Inflammatory macrophage (primary cell): ENCODE data around the gene PTPRK.
"Not testable (repeated sequence)": the region's sequence is repeated elsewhere in the genome, so short reads cannot be mapped to it uniquely, and the experiment has no call there.

Experiments used
- DNase-seq, 2 donors: peaks; one replicate each; pipeline ENCODE4 v3.0.0-alpha.2; 2020 to 2022

PTPRK gene

GRCh38 chr6:128487746-128488145, 32.7 kb downstream of the PTPRK start:
- DNase-seq = peak in 1 of 2 donors; percentile 1

GRCh38 chr6:128487055-128487454, 33.3 kb downstream of the PTPRK start:
- no peak for DNase-seq

- not testable (repeated sequence) for DNase-seq
These were observed 33.8 kb downstream of the PTPRK start for GRCh38 chr6:128486580-128486979.

- no peak for DNase-seq
These were observed 36.8 kb downstream of the PTPRK start for GRCh38 chr6:128483472-128484135.

- no peak for DNase-seq
These were observed 37.8 kb downstream of the PTPRK start for GRCh38 chr6:128482642-128483041.

GRCh38 chr6:128479991-128480390, 40.4 kb downstream of the PTPRK start:
- no peak for DNase-seq

- DNase-seq = no peak
These were observed 41.2 kb downstream of the PTPRK start for GRCh38 chr6:128479048-128479666.

- DNase-seq = no peak
These were observed 42.0 kb downstream of the PTPRK start for GRCh38 chr6:128478230-128479047.

- no peak for DNase-seq
These were observed 45.5 kb downstream of the PTPRK start for GRCh38 chr6:128474933-128475332.

GRCh38 chr6:128474481-128474880, 45.9 kb downstream of the PTPRK start:
- DNase-seq = no peak

- no peak for DNase-seq
These were observed 48.5 kb downstream of the PTPRK start for GRCh38 chr6:128471907-128472306.

- DNase-seq = no peak
These were observed 54.7 kb downstream of the PTPRK start for GRCh38 chr6:128465368-128466343.

- no peak for DNase-seq
These were observed 55.6 kb downstream of the PTPRK start for GRCh38 chr6:128464790-128465189.

GRCh38 chr6:128463942-128464341, 56.5 kb downstream of the PTPRK start:
- no peak for DNase-seq

GRCh38 chr6:128461501-128461900, 58.9 kb downstream of the PTPRK start:
- DNase-seq = no peak

GRCh38 chr6:128456510-128457230, 63.7 kb downstream of the PTPRK start:
- DNase-seq = no peak

- DNase-seq = no peak
These were observed 64.4 kb downstream of the PTPRK start for GRCh38 chr6:128455959-128456358.

GRCh38 chr6:128452713-128453112, 67.7 kb downstream of the PTPRK start:
- DNase-seq = no peak

- no peak for DNase-seq
These were observed 73.9 kb downstream of the PTPRK start for GRCh38 chr6:128446497-128446896.

- no peak for DNase-seq
These were observed 76.8 kb downstream of the PTPRK start for GRCh38 chr6:128443553-128443952.

- no peak for DNase-seq
These were observed 80.8 kb downstream of the PTPRK start for GRCh38 chr6:128439627-128440026.

- no peak for DNase-seq
These were observed 82.0 kb downstream of the PTPRK start for GRCh38 chr6:128438393-128438792.
